Panc1 (cell line): ENCODE measurements around the gene XYLT1. TPM values are rescaled to one million over a fixed set of nuclear protein-coding genes. Genes with fewer than 3 reads are reported as not detected.

Experiments used
- ATAC-seq: fragments of 200-7000 bp; cut with Tn5 transposase; 2 replicates; pipeline ENCODE4 v1.9.1; 2020; ENCODE audit warnings: mild to moderate bottlenecking, moderate library complexity
- BruUV-seq: library from RNA; stranded (reverse); fragments of 400-500 nt; replicated peaks from 2 replicates; lab custom pipeline; 2021; lab: Mats Ljungman, UMichigan
- CTCF ChIA-PET: fragments of 300-600 bp; sonication (Branson Sonifier 250); formaldehyde crosslinking; loops from one replicate; lab custom pipeline; 2022; ENCODE audit warnings: antibody characterized with exemption; lab: Charles Lee
- POLR2A ChIA-PET: fragments of 300-600 bp; sonication (Branson Sonifier 250); formaldehyde crosslinking; loops from one replicate; lab custom pipeline; 2022; ENCODE audit warnings: antibody characterized with exemption; lab: Charles Lee
- DNase-seq: peaks from one replicate; pipeline ENCODE4 v3.0.0-alpha.2; 2010; ENCODE audit warnings: low read depth, low spot score
- H3K27ac ChIP-seq: 2 replicates; pipeline ENCODE4 v1.5.1; 2011; ENCODE audit warnings: mild to moderate bottlenecking, low read length, inconsistent platforms
- H3K27me3 ChIP-seq: fragments of 200-500 bp; sonication (Bioruptor generic); 2 replicates; pipeline ENCODE4 v1.6.0; 2014; ENCODE audit warnings: low read length, inconsistent platforms; ENCODE audit not compliant: control insufficient read depth, insufficient read depth
- H3K36me3 ChIP-seq: fragments of 200-500 bp; sonication (Bioruptor generic); 2 replicates; pipeline ENCODE4 v1.5.1; 2014; ENCODE audit warnings: inconsistent platforms, mild to moderate bottlenecking, low read length, moderate library complexity; ENCODE audit not compliant: control insufficient read depth, insufficient read depth
- H3K4me1 ChIP-seq: 2 replicates; pipeline ENCODE4 v1.5.1; 2011; ENCODE audit warnings: inconsistent platforms, mild to moderate bottlenecking, low read length, moderate library complexity; ENCODE audit not compliant: control insufficient read depth, insufficient read depth
- H3K4me3 ChIP-seq, 2 experiments: 2 replicates each; pipeline ENCODE4 v1.5.1; 2011 to 2012; ENCODE audit warnings: low read depth in 2 of 2, low read length in 2 of 2, mild to moderate bottlenecking in 2 of 2, inconsistent platforms in 1 of 2, moderate library complexity in 1 of 2
- H3K9me3 ChIP-seq: fragments of 200-500 bp; sonication (Bioruptor generic); 2 replicates; pipeline ENCODE4 v1.5.1; 2014; ENCODE audit warnings: low read depth, mild to moderate bottlenecking, inconsistent platforms, low read length, moderate library complexity; ENCODE audit not compliant: control insufficient read depth, insufficient read depth
- CTCF ChIP-seq: fragments of 450-650 bp; IDR thresholded peaks from 2 replicates; pipeline ENCODE4 v1.5.1; 2017; ENCODE audit warnings: mild to moderate bottlenecking
- POLR2AphosphoS5 ChIP-seq: IDR thresholded peaks from 2 replicates; pipeline ENCODE4 v1.6.1; 2012; ENCODE audit warnings: mild to moderate bottlenecking, low read depth, low read length, moderate library complexity
- REST ChIP-seq, 2 experiments: IDR thresholded peaks; 2 replicates each; pipeline ENCODE4 v1.6.1; 2011 to 2012; ENCODE audit warnings: low read depth in 2 of 2, control low read depth in 1 of 2, low read length in 1 of 2, mild to moderate bottlenecking in 1 of 2, moderate library complexity in 1 of 2; ENCODE audit not compliant: insufficient read depth in 1 of 2
- SIN3A ChIP-seq: IDR thresholded peaks from 2 replicates; pipeline ENCODE4 v1.6.1; 2012; ENCODE audit warnings: low read depth, mild to moderate bottlenecking, low read length, moderate library complexity, borderline replicate concordance; ENCODE audit not compliant: insufficient read depth
- TCF7L2 ChIP-seq: IDR thresholded peaks from 2 replicates; pipeline ENCODE4 v1.6.1; 2011; ENCODE audit warnings: mild to moderate bottlenecking, low read depth, low read length, inconsistent platforms
- in situ Hi-C: cut with HindIII; loops from 2 replicates; pipeline ENCODE4 v1.10.0; 2016; ENCODE audit warnings: low sequenced_read_pairs, low pct_unique_long_range_greater_than_20kb
- intact Hi-C: fragments of 100-400 bp; cut with micrococcal nuclease; formaldehyde crosslinking; loops from one replicate; pipeline ENCODE4 v1.10.0; 2022; ENCODE audit not compliant: unreplicated experiment
- total RNA-seq: library from RNA; stranded (reverse); gene quantifications from one replicate; pipeline ENCODE4 v1.2.1, GENCODE V29; 2021; ENCODE audit not compliant: unreplicated experiment

The XYLT1 gene
- total RNA-seq, 1 experiment from 2014 or later = 0.62 TPM

- H3K9me3 ChIP-seq = no peaks in the 10 kb centered on the region
- in situ Hi-C loops = no loop called here
- ChIA-PET POLR2A (no interaction called here), CTCF (no interaction called here)
- no peak for ATAC-seq
- intact Hi-C loops = no loop called here
- H3K36me3 ChIP-seq = no peaks in the 10 kb centered on the region
- H3K27me3 ChIP-seq = no peaks in the 10 kb centered on the region
- H3K4me3 ChIP-seq = no peak overlapping the region
- no peak for TF ChIP-seq POLR2AphosphoS5
- H3K27ac ChIP-seq = no peak overlapping the region
- H3K4me1 ChIP-seq = no peaks in the 10 kb centered on the region
- DNase-seq = no peak
- BruUV-seq = no TSS peak
Measured at GRCh38 chr16:17162560-17162959, 308.2 kb downstream of the XYLT1 start.

GRCh38 chr16:17160920-17161431 is 309.8 kb downstream of the XYLT1 start:
- in situ Hi-C loops = no loop called here
- no peaks in the 10 kb centered on the region for H3K4me1 ChIP-seq
- ChIA-PET CTCF (no interaction called here), POLR2A (no interaction called here)
- no peaks in the 10 kb centered on the region for H3K27me3 ChIP-seq
- DNase-seq = no peak
- TF ChIP-seq SIN3A = no peak
- TF ChIP-seq REST (IDR thresholded peaks at IDR 0.05; ENCODE audit: insufficient read depth in 1 of 2, low read depth in 2 of 2, low read length in 1 of 2) = no peak
- no peak for TF ChIP-seq POLR2AphosphoS5
- no peak for TF ChIP-seq TCF7L2
- no peak for TF ChIP-seq CTCF
- no TSS peak for BruUV-seq
- ATAC-seq = no peak
- no peak overlapping the region for H3K27ac ChIP-seq
- H3K36me3 ChIP-seq = no peaks in the 10 kb centered on the region
- no peak overlapping the region for H3K4me3 ChIP-seq
- intact Hi-C loops = no loop called here
- H3K9me3 ChIP-seq = no peaks in the 10 kb centered on the region

- H3K36me3 ChIP-seq = no peaks in the 10 kb centered on the region
- CTCF ChIA-PET = no interaction called here
- H3K4me3 ChIP-seq = no peak overlapping the region
- in situ Hi-C loops = no loop called here
- ATAC-seq (no peak), DNase-seq (no peak)
- no peak for TF ChIP-seq REST (IDR thresholded peaks at IDR 0.05; ENCODE audit: insufficient read depth in 1 of 2, low read depth in 2 of 2, low read length in 1 of 2)
- TF ChIP-seq SIN3A = no peak
- no peak for TF ChIP-seq TCF7L2
- TF ChIP-seq CTCF = no peak
- TF ChIP-seq POLR2AphosphoS5 = no peak
- BruUV-seq = no TSS peak
- intact Hi-C loops = no loop called here
- no peaks in the 10 kb centered on the region for H3K27me3 ChIP-seq
- H3K9me3 ChIP-seq = no peaks in the 10 kb centered on the region
- H3K27ac ChIP-seq = no peak overlapping the region
- POLR2A ChIA-PET = no interaction called here
- no peaks in the 10 kb centered on the region for H3K4me1 ChIP-seq
Measured at GRCh38 chr16:17160285-17160853, 310.4 kb downstream of the XYLT1 start.
